Body of pancreas (tissue), 4 donors: Measurements from ENCODE around the gene CASTOR1. TPM values are rescaled to one million over a fixed set of nuclear protein-coding genes. Genes with fewer than 3 reads are reported as not detected.
"Not testable (repeated sequence)": the region's sequence is repeated elsewhere in the genome, so short reads cannot be mapped to it uniquely, and the experiment has no call there.

Experiments used
- ATAC-seq: fragments of 150-250 bp; one replicate; pipeline ENCODE4 v1.9.1; 2016
- DNase-seq, 4 donors: peaks; one replicate each; pipeline ENCODE4 v3.0.0-alpha.2; 2019
- H3K27ac ChIP-seq, 4 donors: fragments of 200-600 bp; sonication (generic); 1 replicate in 3 of 4; 2 replicates in 1 of 4; pipeline versions ENCODE4 v1.5.1 to v1.6.1; 2016 to 2019; ENCODE audit warnings: mild to moderate bottlenecking in 1 of 4, mixed read lengths in 1 of 4, moderate library complexity in 1 of 4
- H3K27me3 ChIP-seq, 2 donors: fragments of 200-600 bp; sonication (generic); one replicate each; pipeline ENCODE4 v1.6.0; 2016; ENCODE audit warnings: mild to moderate bottlenecking in 1 of 2
- H3K36me3 ChIP-seq, 2 donors: fragments of 200-600 bp; sonication (generic); replicated peaks in 1 of 2; 2 replicates each; pipeline ENCODE4 v1.5.1; 2016; ENCODE audit warnings: low read depth in 2 of 2; ENCODE audit not compliant: insufficient read depth in 1 of 2
- H3K4me1 ChIP-seq: fragments of 200-600 bp; sonication (generic); one replicate; pipeline ENCODE4 v1.6.0; 2016
- H3K4me3 ChIP-seq, 2 donors: fragments of 200-600 bp; sonication (generic); 1 replicate in 1 of 2; 2 replicates in 1 of 2; pipeline ENCODE4 v1.5.1; 2016 to 2019
- H3K9me3 ChIP-seq, 3 donors: fragments of 200-600 bp; sonication (generic); 1 replicate in 2 of 3; 2 replicates in 1 of 3; pipeline ENCODE4 v1.5.1; 2016
- CTCF ChIP-seq, 7 experiments: fragments of 450-650 bp in 4 of 7; fragments of 200-600 bp in 3 of 7; sonication (generic) in 3 of 7; IDR thresholded peaks; one replicate each; pipeline ENCODE4 v1.5.1; 2016 to 2019; ENCODE audit warnings: antibody characterized with exemption in 7 of 7
- POLR2A ChIP-seq, 3 donors: fragments of 450-650 bp; IDR thresholded peaks; one replicate each; pipeline ENCODE4 v1.6.1; 2016; ENCODE audit warnings: antibody characterized with exemption in 3 of 3, mild to moderate bottlenecking in 2 of 3
- WGBS, 2 donors: methylation state at CpG; one replicate each; pipeline ENCODE4 v1.1.5; 2017; 5-methylcytosine and 5-hydroxymethylcytosine counted together
- intact Hi-C: fragments of 100-400 bp; cut with DNase I; formaldehyde crosslinking; loops from one replicate; pipeline ENCODE4 v1.15.1; 2023
- total RNA-seq, 2 donors: library from RNA; depleted of rRNA; stranded (reverse); fragments of >200 nt; gene quantifications; one replicate each; pipeline ENCODE4 v1.1.0, GENCODE V29; 2016

The CASTOR1 gene
- total RNA-seq, result 10 to 100 TPM in 1 of 2 donors, 1 to 10 TPM in 1; 4.2 to 21.4 TPM

DNA sequence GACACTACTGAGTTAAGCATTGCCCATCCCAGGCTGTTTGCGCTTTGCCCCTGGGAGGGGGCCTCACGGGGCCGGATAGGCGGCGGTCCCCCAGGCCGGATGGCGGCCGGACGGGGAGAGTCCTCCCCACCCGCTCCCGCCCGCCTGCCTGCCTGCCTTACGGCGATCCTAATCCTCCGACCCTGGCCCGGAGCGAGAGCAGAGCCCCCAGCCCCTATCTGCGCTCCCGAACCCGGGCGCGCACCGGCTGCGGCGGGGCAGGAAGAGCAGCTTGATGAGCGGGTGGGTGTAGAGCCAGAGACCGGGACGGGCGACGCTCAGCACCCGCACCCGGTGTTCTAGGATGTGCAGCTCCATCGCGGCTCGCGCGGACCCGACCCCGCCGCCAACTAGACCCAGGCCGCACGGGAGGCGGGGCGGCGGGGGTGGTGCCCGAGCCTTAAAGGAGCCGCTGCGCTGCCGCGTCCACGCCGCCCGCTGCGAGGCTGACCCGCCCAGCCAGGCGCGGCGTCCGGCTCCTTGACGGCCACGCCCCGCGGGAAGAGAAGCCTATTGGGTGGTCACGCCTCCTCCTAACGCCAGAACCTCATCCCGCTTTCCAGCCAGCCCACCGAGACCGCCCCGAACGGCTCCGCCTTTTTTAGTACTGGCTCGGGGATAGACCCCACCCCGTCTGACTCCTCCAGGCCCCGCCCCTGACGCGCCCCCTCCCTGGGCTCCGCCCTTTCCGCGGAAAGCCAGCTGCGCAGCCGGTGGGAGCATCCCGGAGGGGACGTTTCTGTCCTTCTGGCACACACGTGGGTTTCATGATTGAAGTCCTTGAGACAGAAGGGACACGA is at the start of gene CASTOR1:
CASTOR1 (minus strand) TSS at position 365 of the 839 bp plus-strand sequence; CDS start at position 357, 8 bp downstream.
- peaks cover 38% of the 10 kb centered on the region for H3K4me1 ChIP-seq
- ATAC-seq (peak; percentile 88), DNase-seq (peak; percentile 99)
- peak within 1 kb of the TSS; percentile 50 to 74 for H3K4me3 ChIP-seq
- no peaks in the 10 kb centered on the region for H3K27me3 ChIP-seq
- 0% methylated on average over 6 to 81 of the region's 85 CpGs for WGBS, 2 donors
- H3K27ac ChIP-seq, result peak within 1 kb of the TSS; percentile 85 to 90 (median 88)
- TF ChIP-seq POLR2A (IDR thresholded peaks at IDR 0.05), result peak; percentile 57 to 85 (median 61)
- TF ChIP-seq CTCF (IDR thresholded peaks at IDR 0.05), result peak in 1 of 7 experiments; percentile 6
- intact Hi-C loops, result no loop called here
- H3K9me3 ChIP-seq, result no peaks in the 10 kb centered on the region
- H3K36me3 ChIP-seq, result peaks cover 0 to 6% of the 10 kb centered on the region in 2 donors

- H3K36me3 ChIP-seq, result peaks cover 63 to 86% of the 10 kb centered on the region in 2 donors
- no peak for ATAC-seq
Measured at GRCh38 chr22:30338802-30339201, 49.5 kb upstream of the CASTOR1 start.

DNA sequence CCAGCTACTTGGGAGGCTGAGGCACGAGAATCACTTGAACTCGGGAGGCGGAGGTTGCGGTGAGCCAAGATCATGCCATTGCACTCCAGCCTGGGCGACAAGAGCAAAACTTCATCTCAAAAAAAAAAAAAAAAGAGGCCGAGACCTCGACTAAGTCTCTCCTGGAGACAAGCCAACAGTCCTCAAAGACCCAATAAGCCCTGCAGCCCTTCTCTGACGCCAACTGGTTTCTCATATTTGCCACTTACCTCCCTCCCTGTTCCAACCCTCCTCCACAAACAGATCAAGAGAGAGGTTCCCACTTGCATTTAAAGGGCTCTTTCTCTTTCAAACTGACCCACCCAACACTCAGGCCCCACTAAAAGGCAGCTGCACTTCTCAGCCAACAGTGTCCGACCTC is 49.0 kb upstream of the CASTOR1 start:
- H3K9me3 ChIP-seq, H3K27me3 ChIP-seq, H3K4me1 ChIP-seq, ATAC-seq, H3K27ac ChIP-seq, DNase-seq, H3K4me3 ChIP-seq, intact Hi-C loops: not testable (repeated sequence)
- 83 to 88% methylated on average over 9 of the region's 9 CpGs for whole genome bisulfite sequencing, 2 donors
- peaks cover 62 to 86% of the 10 kb centered on the region in 2 donors for H3K36me3 ChIP-seq

More at GRCh38 chr22:30338802-30339201, 49.5 kb upstream of the CASTOR1 start:
- peaks cover 8% of the 10 kb centered on the region for H3K4me1 ChIP-seq
- WGBS, 2 donors, result 93 to 97% methylated on average over 7 of the region's 7 CpGs
- DNase-seq, result no peak
- TF ChIP-seq CTCF (IDR thresholded peaks at IDR 0.05) (no peak), POLR2A (IDR thresholded peaks at IDR 0.05) (no peak)
- no peaks in the 10 kb centered on the region for H3K27me3 ChIP-seq
- H3K9me3 ChIP-seq, result no peaks in the 10 kb centered on the region
- intact Hi-C loops, result no loop called here
- H3K4me3 ChIP-seq, result no peak overlapping the region
- H3K27ac ChIP-seq, result no peak overlapping the region

DNA sequence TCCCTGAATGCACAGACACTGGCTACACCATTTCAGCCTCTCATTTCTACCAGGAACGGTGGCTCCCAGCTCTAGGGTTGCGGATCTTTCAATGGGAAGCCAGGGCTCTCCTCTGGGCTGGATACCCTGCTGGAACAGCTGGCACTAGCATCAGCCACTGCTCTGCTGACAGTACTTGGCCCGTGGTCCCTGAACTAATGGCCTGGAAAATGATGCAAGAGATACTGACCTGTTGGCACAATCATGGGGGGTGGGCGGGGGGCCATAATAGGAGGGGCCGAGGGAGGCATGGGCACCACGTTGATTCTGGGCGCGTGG is 48.1 kb upstream of the CASTOR1 start:
- Histone ChIP-seq H3K27ac (no peak overlapping the region), H3K27me3 (no peaks in the 10 kb centered on the region), H3K4me1 (peaks cover 8% of the 10 kb centered on the region), H3K4me3 (no peak overlapping the region), H3K36me3 (peaks cover 57 to 83% of the 10 kb centered on the region in 2 donors), H3K9me3 (no peaks in the 10 kb centered on the region)
- WGBS, 2 donors, result 83 to 96% methylated on average over 5 to 8 of the region's 8 CpGs
- no peak for TF ChIP-seq CTCF (IDR thresholded peaks at IDR 0.05)
- no peak for TF ChIP-seq POLR2A (IDR thresholded peaks at IDR 0.05)
- DNase-seq, result no peak
- intact Hi-C loops, result no loop called here
- ATAC-seq, result no peak

GRCh38 chr22:30336752-30337460 is 47.6 kb upstream of the CASTOR1 start:
- no peak for DNase-seq
- 96 to 100% methylated on average over 4 of the region's 4 CpGs for WGBS, 2 donors
- ATAC-seq, result no peak
- TF ChIP-seq CTCF (IDR thresholded peaks at IDR 0.05), result no peak
- TF ChIP-seq POLR2A (IDR thresholded peaks at IDR 0.05), result no peak
- H3K27ac ChIP-seq, result no peak overlapping the region
- peaks cover 8% of the 10 kb centered on the region for H3K4me1 ChIP-seq
- intact Hi-C loops, result no loop called here
- no peak overlapping the region for H3K4me3 ChIP-seq
- H3K9me3 ChIP-seq, result no peaks in the 10 kb centered on the region
- H3K27me3 ChIP-seq, result no peaks in the 10 kb centered on the region
- H3K36me3 ChIP-seq, result peaks cover 53 to 82% of the 10 kb centered on the region in 2 donors
